GM12872 (cell line): ENCODE results near the gene KIAA0825.

Source experiments
- TF ChIP-seq, protein P1 (sequence below): IDR thresholded peaks from 3 replicates; pipeline ENCODE4 v1.5.1; 2011; ENCODE audit warnings: low read depth, mild to moderate bottlenecking, low read length, moderate library complexity; ENCODE audit not compliant: insufficient read depth

The KIAA0825 gene, protein sequence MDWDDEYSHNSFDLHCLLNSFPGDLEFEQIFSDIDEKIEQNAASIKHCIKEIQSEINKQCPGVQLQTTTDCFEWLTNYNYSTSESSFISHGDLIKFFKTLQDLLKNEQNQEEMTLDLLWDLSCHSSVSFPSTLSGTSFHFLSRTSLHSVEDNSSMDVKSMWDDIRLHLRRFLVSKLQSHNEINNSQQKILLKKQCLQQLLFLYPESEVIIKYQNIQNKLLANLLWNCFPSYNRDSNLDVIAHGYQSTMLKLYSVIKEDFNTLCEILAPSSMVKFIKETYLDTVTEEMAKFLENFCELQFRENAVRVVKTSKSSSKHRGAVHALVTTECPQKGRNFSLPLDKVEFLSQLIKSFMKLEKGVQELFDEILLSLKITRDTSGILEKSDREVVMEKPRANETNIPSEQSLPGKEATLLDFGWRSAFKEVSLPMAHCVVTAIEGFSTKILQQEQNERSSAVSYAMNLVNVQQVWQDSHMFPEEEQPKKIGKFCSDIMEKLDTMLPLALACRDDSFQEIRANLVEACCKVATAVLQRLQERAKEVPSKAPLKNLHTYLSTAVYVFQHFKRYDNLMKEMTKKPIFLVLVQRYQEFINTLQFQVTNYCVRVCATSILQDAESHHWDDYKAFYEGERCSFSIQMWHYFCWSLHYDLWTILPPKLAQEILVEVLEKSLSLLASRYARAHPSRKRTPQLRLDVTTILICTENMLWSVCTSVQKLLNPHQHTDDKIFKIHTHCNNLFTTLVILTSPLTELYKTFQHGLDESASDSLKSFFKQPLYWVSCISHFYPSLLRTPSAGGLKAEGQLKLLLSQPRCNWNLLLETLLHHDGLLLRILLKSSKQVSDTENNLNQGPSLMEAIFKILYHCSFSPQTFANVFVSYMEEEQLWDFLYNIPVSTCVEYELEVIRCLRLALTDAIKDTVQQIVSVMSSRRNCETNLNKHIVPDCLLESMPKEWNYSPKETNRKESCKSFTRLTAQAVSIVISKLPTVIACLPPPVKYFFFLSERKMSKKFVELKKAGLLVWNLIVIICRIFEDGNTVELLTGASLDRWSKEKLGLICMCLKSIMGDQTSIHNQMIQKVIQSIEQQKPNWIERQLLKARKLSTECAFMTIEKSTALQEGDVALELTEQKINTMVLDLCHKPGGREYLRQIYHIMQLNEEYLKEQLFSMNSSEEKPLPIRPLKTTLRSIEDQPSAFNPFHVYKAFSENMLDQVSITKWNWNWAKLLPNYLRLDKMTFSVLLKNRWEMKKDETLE (N-terminal part only)

DNA sequence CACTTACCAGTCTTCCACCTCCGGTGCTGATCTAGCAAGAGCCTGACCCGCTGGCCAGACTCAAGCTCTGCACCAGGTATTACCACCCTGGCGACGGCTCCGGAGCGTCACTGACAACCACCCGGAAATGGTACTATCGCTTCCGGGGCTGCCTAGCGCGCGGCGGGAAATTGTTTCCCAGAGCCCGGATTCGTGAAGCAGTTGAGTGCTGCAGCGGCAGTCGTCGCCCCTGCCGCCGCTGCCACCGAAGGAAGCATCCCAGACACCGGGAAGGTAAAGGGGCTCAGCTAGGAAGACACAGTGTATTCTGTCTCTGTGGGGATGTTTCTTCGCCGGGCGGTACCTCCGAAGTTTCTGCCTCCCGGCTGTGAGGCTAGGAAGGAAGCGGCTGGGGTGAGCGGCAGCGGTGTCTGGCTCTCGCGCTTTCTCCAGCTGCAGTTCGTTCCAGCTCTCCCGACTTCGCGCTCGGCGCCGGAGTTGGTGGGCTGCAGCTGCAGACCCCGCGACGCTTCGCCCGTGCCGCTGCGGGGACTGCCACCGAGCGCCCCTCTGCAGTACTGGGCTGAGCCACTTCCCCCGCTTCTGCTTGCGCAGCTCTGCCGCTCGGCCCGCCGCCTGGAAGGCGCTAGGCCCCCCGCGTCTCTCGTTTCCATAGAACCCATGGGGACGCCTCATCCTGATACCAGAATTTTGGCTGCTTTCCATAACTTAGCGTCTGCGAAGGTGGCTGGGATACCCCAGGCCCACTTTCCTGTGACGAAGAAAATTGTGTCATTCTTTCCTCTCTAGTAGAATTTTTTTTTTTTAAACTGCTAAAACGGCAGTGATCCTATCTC is at the start of gene KIAA0825, which contains the start of gene SLF1:
Gene KIAA0825 (minus strand): TSS at position 112 of the 836 bp plus-strand sequence. CDS start 81,478 bp downstream, outside the sequence.
Gene SLF1 (plus strand): TSS at position 177 of the 836 bp plus-strand sequence. CDS start 10,142 bp downstream, outside the sequence.
- TF ChIP-seq, protein P1, sequence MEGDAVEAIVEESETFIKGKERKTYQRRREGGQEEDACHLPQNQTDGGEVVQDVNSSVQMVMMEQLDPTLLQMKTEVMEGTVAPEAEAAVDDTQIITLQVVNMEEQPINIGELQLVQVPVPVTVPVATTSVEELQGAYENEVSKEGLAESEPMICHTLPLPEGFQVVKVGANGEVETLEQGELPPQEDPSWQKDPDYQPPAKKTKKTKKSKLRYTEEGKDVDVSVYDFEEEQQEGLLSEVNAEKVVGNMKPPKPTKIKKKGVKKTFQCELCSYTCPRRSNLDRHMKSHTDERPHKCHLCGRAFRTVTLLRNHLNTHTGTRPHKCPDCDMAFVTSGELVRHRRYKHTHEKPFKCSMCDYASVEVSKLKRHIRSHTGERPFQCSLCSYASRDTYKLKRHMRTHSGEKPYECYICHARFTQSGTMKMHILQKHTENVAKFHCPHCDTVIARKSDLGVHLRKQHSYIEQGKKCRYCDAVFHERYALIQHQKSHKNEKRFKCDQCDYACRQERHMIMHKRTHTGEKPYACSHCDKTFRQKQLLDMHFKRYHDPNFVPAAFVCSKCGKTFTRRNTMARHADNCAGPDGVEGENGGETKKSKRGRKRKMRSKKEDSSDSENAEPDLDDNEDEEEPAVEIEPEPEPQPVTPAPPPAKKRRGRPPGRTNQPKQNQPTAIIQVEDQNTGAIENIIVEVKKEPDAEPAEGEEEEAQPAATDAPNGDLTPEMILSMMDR: 0 out of 3 replicates have a peak, but pooled peaks have one; percentile 15

DNA sequence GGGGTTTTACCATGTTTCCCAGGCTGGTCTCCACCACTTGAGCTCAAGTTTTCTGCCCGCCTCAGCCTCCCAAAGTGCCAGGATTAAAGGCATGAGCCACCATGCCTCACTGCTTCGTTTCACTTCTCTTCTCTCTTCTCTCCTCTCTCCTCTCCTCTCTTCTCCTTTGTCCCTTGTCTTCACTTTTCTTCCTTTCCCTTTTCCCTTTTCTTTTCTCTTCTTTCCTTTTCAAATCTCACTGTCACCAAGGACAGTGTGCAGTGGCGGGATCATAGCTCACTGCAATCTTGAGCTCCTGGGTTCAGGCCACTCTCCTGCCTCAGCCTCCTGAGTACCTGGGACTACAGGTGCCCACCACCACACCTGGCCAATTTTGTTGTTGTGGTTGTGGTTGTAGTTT is 49.5 kb upstream of the KIAA0825 start:
- TF ChIP-seq, protein P1: no peak

DNA sequence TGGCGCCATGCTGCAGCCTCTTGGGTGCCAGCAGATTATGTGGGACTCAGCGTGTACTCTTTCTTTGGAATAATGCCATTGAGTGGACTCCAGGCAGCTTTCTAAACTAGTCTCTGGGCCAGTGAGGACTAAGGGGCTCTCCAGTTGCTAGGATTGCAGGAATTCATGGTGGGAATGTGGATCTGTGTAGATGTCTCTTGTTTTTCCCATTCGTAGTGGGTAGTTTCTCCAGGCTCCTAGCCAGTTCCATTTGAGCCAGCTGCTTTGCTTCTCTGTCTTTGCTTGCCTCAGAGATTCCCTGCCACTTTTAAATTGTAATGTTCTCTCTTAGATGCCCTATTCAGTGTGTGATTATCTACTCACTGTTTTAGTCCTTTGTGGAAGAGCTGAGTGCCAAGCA is 42.7 kb upstream of the KIAA0825 start:
- TF ChIP-seq, protein P1: no peak

DNA sequence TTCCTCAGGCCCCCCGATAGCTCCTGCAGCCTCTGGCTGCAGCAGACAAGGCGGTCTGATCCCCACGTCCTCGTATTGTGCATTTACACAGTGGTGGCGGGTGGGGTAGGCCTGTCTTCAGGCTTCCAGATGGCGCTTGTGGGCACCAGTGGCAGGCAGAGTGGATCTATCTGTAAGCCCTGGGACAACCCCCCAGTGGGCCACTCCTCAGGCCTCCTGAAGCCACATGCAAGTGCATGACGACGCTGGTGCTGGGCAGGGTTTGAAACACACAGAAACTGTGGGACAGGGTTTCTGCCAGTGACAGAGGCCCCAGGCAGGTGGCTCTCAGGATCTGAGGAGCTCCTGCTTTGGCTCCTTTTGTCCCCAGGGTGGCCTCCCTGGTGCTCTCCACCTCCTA is 42.1 kb upstream of the KIAA0825 start:
- TF ChIP-seq, protein P1: no peak

DNA sequence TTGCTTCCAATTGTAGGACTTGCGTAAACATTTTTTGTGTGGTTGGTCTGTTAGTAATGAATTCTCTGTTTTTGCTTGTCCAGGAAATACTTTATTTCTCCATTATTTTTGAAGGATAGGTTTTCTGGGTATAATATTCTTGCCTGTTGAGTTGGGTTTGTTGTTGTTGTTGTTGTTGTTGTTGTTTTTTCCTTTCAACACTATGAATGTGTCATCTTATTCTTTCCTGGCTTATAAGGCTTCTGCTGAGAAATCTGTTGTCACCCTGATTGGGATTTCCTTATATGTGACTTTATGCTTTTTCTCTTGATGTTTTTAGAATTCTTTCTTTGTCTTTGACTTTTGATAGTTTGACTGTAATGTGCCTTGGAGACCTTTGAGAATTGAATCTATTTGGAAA is 39.9 kb upstream of the KIAA0825 start:
- TF ChIP-seq, protein P1: no peak

DNA sequence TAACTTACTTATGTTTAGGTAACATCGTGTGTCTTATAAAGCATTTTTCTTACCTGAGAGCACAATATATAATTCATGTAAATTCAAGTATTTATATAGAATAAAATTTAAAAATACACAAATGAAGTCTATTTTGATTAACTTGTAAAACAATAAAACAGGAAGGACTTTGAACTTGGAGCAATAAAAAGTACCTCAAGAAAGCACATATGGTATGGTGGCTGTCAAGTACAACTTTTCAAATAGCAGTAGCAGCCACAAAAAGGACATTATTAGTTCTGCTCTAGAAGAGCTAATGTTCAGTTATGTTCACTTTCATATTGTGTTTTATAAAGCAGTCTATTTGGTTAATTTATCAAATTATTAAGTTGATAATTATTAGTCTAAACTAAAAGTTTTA is 31.5 kb upstream of the KIAA0825 start:
- TF ChIP-seq, protein P1: no peak
